HepG2 (cell line): ENCODE results near the gene EZH1. TPM values are rescaled to one million over a fixed set of nuclear protein-coding genes. Genes with fewer than 3 reads are reported as not detected.

Experiments
- DNMT1 ChIP-seq: sonication (generic); formaldehyde crosslinking; IDR thresholded peaks from 2 replicates; pipeline ENCODE4 v1.5.1; 2020; ENCODE audit warnings: mild to moderate bottlenecking, missing genetic modification reagents
- FOXK2 ChIP-seq: fragments of 450-650 bp; IDR thresholded peaks from 2 replicates; pipeline ENCODE4 v1.6.1; 2016
- FUBP1 ChIP-seq: sonication (generic); formaldehyde crosslinking; IDR thresholded peaks from 2 replicates; pipeline ENCODE4 v1.5.1; 2020; ENCODE audit warnings: missing genetic modification reagents, mild to moderate bottlenecking, borderline replicate concordance
- HNRNPK ChIP-seq: fragments of 200-400 bp; formaldehyde crosslinking; IDR thresholded peaks from 2 replicates; pipeline ENCODE4 v1.6.1; 2018; ENCODE audit warnings: low read length, low read depth, moderate library complexity, mild to moderate bottlenecking; ENCODE audit not compliant: poor library complexity, severe bottlenecking
- JARID2 ChIP-seq: sonication (generic); formaldehyde crosslinking; IDR thresholded peaks from 2 replicates; pipeline ENCODE4 v1.8.1; 2023; ENCODE audit warnings: missing genetic modification reagents, inconsistent platforms; ENCODE audit not compliant: insufficient replicate concordance
- MBD4 ChIP-seq: IDR thresholded peaks from 2 replicates; pipeline ENCODE4 v1.6.1; 2012; ENCODE audit warnings: low read length, inconsistent platforms, borderline replicate concordance
- MZF1 ChIP-seq: sonication (generic); formaldehyde crosslinking; IDR thresholded peaks from 2 replicates; pipeline ENCODE4 v1.8.1; 2023; ENCODE audit warnings: mild to moderate bottlenecking, missing genetic modification reagents, borderline replicate concordance
- NFRKB ChIP-seq: fragments of 450-650 bp; IDR thresholded peaks from 2 replicates; pipeline ENCODE4 v1.6.1; 2017
- NKX3-1 ChIP-seq: sonication (generic); formaldehyde crosslinking; IDR thresholded peaks from 2 replicates; pipeline ENCODE4 v1.5.0; 2020; ENCODE audit warnings: missing genetic modification reagents
- NR2C2 ChIP-seq: sonication (generic); formaldehyde crosslinking; IDR thresholded peaks from 2 replicates; pipeline ENCODE4 v1.4.0; 2020; ENCODE audit warnings: missing genetic modification reagents, mild to moderate bottlenecking, moderate library complexity, borderline replicate concordance
- RERE ChIP-seq: IDR thresholded peaks from 2 replicates; pipeline ENCODE4 v1.6.1; 2016; ENCODE audit warnings: low read depth, missing genetic modification reagents, missing compliant biosample characterization
- ZBTB34 ChIP-seq: sonication (generic); formaldehyde crosslinking; IDR thresholded peaks from 2 replicates; pipeline ENCODE4 v1.8.0; 2022; ENCODE audit warnings: mild to moderate bottlenecking, missing genetic modification reagents
- ZBTB43 ChIP-seq: sonication (generic); formaldehyde crosslinking; conservative IDR thresholded peaks from 2 replicates; pipeline ENCODE4 v1.4.0; 2020; ENCODE audit warnings: missing genetic modification reagents
- ZC3H13 ChIP-seq: sonication (generic); formaldehyde crosslinking; IDR thresholded peaks from 2 replicates; pipeline ENCODE4 v1.8.1; 2023; ENCODE audit warnings: mild to moderate bottlenecking, missing genetic modification reagents, moderate library complexity
- ZFP41 ChIP-seq: sonication (generic); formaldehyde crosslinking; IDR thresholded peaks from 2 replicates; pipeline ENCODE4 v1.4.0; 2020; ENCODE audit warnings: mild to moderate bottlenecking, missing genetic modification reagents, borderline replicate concordance
- ZKSCAN5 ChIP-seq: sonication (generic); formaldehyde crosslinking; IDR thresholded peaks from 2 replicates; pipeline ENCODE4 v1.5.1; 2020; ENCODE audit warnings: mild to moderate bottlenecking, missing genetic modification reagents
- ZNF138 ChIP-seq: sonication (generic); formaldehyde crosslinking; IDR thresholded peaks from 2 replicates; pipeline ENCODE4 v1.5.0; 2020; ENCODE audit warnings: mild to moderate bottlenecking, low read depth, missing genetic modification reagents
- ZNF567 ChIP-seq: sonication (generic); formaldehyde crosslinking; IDR thresholded peaks from 2 replicates; pipeline ENCODE4 v1.8.1; 2023; ENCODE audit warnings: mild to moderate bottlenecking, missing genetic modification reagents, borderline replicate concordance
- ZNF713 ChIP-seq: sonication (generic); formaldehyde crosslinking; IDR thresholded peaks from 2 replicates; pipeline ENCODE4 v1.4.0; 2020; ENCODE audit warnings: mild to moderate bottlenecking, missing genetic modification reagents
- polyA plus RNA-seq, 8 experiments: library from polyadenylated mRNA; depleted of rRNA in 3 of 8; stranded (reverse) in 7 of 8; unstranded in 1 of 8; fragments of >200 nt; fragmentation: Illumina TruSeq in 4 of 8; extraction: Trizol in 4 of 8; gene quantifications; 2 replicates each; pipeline versions ENCODE4 v1.2.1 to v1.2.3, GENCODE V29; 2011 to 2016; ENCODE audit warnings: low read depth in 4 of 8, missing spikeins in 1 of 8, mixed read lengths in 1 of 8; ENCODE audit not compliant: insufficient read depth in 1 of 8
- total RNA-seq, 5 experiments: library from RNA; depleted of rRNA; stranded (reverse); fragments of >200 nt; fragmentation: Illumina TruSeq; extraction: Trizol; gene quantifications; 2 replicates each; pipeline ENCODE4 v1.2.3, GENCODE V29; 2016; ENCODE audit warnings: low read depth in 1 of 5

EZH1 gene
- total and polyA plus RNA-seq, 2 of the 13 experiments (the other 11 are each of a cell fraction or from before 2014, with no cell fraction given) = 11.6 to 24.0 TPM

GRCh38 chr17:42773290-42774035 is 28.6 kb upstream of the EZH1 start, which contains the start of gene VPS25 (continued):
- no peak for TF ChIP-seq FUBP1
- TF ChIP-seq HNRNPK = no peak
- TF ChIP-seq FOXK2 = no peak
- peak; percentile 91 for TF ChIP-seq ZNF713 (CRISPR knock-in tag)
- TF ChIP-seq RERE (CRISPR knock-in tag) = peak; percentile 29; the same call in 1 of the 2 replicates
- TF ChIP-seq ZBTB34 (CRISPR knock-in tag) = peak; percentile 61; the same call in 1 of the 2 replicates
- TF ChIP-seq JARID2 (CRISPR knock-in tag) = no peak
- peak; percentile 55 for TF ChIP-seq ZBTB43 (CRISPR knock-in tag)
- no peak for TF ChIP-seq MBD4
- TF ChIP-seq NFRKB = no peak
- peak; percentile 66; the same call in 1 of the 2 replicates for TF ChIP-seq ZC3H13 (CRISPR knock-in tag)
- TF ChIP-seq DNMT1 (CRISPR knock-in tag) = 0 out of 2 replicates have a peak, but pooled peaks have one; percentile 56
- no peak; the same call in 1 of the 2 replicates for TF ChIP-seq ZNF567 (CRISPR knock-in tag)
- 0 out of 2 replicates have a peak, but pooled peaks have one; percentile 91 for TF ChIP-seq MZF1 (CRISPR knock-in tag)
- TF ChIP-seq ZKSCAN5 (CRISPR knock-in tag) = no peak
- TF ChIP-seq NKX3-1 (CRISPR knock-in tag) = peak; percentile 94
- TF ChIP-seq ZNF138 = peak; percentile 89; the same call in 1 of the 2 replicates
- TF ChIP-seq NR2C2 = peak; percentile 93
- TF ChIP-seq ZFP41 (CRISPR knock-in tag) = peak; percentile 88
